Activated CD8-positive, alpha-beta memory T cell treated with anti-CD3 and anti-CD28 coated beads, Interleukin-2, amount 50 U/mL, for 48 hours (primary cell): Measurements from ENCODE around the gene FSTL5.

Experiments
- DNase-seq: peaks from one replicate; pipeline ENCODE4 v3.0.0-alpha.2; 2020

FSTL5 gene

GRCh38 chr4:162102713-162103112 is 61.1 kb downstream of the FSTL5 start:
- DNase-seq = no peak

- DNase-seq = no peak
These were observed 62.5 kb downstream of the FSTL5 start for GRCh38 chr4:162101337-162101736.

- DNase-seq = no peak
These were observed 88.1 kb downstream of the FSTL5 start for GRCh38 chr4:162075726-162076125.

GRCh38 chr4:162061214-162061613 is 102.6 kb downstream of the FSTL5 start:
- DNase-seq = no peak

GRCh38 chr4:162059656-162060055 is 104.1 kb downstream of the FSTL5 start:
- no peak for DNase-seq

- no peak for DNase-seq
These were observed 106.8 kb downstream of the FSTL5 start for GRCh38 chr4:162056990-162057389.

GRCh38 chr4:162046135-162046534 is 117.7 kb downstream of the FSTL5 start:
- DNase-seq = no peak

GRCh38 chr4:162038112-162038511 is 125.7 kb downstream of the FSTL5 start:
- no peak for DNase-seq

- DNase-seq = no peak
These were observed 145.9 kb downstream of the FSTL5 start for GRCh38 chr4:162017863-162018262.

GRCh38 chr4:162016991-162017390 is 146.8 kb downstream of the FSTL5 start:
- DNase-seq = no peak

GRCh38 chr4:162016219-162016618 is 147.6 kb downstream of the FSTL5 start:
- no peak for DNase-seq

GRCh38 chr4:162015090-162015489 is 148.7 kb downstream of the FSTL5 start:
- no peak for DNase-seq

GRCh38 chr4:162011089-162011488 is 152.7 kb downstream of the FSTL5 start:
- DNase-seq = no peak

- no peak for DNase-seq
These were observed 153.4 kb downstream of the FSTL5 start for GRCh38 chr4:162010362-162010761.

GRCh38 chr4:161992317-161992716 is 171.5 kb downstream of the FSTL5 start:
- DNase-seq = no peak

GRCh38 chr4:161991811-161992210 is 172.0 kb downstream of the FSTL5 start:
- no peak for DNase-seq

GRCh38 chr4:161990721-161991120 is 173.1 kb downstream of the FSTL5 start:
- DNase-seq = no peak

GRCh38 chr4:161988946-161989345 is 174.9 kb downstream of the FSTL5 start:
- no peak for DNase-seq

GRCh38 chr4:161987611-161988010 is 176.2 kb downstream of the FSTL5 start:
- no peak for DNase-seq

- no peak for DNase-seq
These were observed 211.4 kb downstream of the FSTL5 start for GRCh38 chr4:161952382-161952781.

- no peak for DNase-seq
These were observed 213.7 kb downstream of the FSTL5 start for GRCh38 chr4:161949946-161950725.

GRCh38 chr4:161948026-161948770 is 215.6 kb downstream of the FSTL5 start:
- no peak for DNase-seq

GRCh38 chr4:161937596-161937995 is 226.2 kb downstream of the FSTL5 start:
- no peak for DNase-seq
